Endothelial cell (in vitro differentiated cells): ENCODE results near the gene MAZ. TPM values are rescaled to one million over a fixed set of nuclear protein-coding genes. Genes with fewer than 3 reads are reported as not detected.
"Not testable (repeated sequence)": the region's sequence is repeated elsewhere in the genome, so short reads cannot be mapped to it uniquely, and the experiment has no call there.

Source experiments
- DNase-seq: peaks from one replicate; pipeline ENCODE4 v3.0.0; 2021; ENCODE audit warnings: low spot score
- H3K27ac Mint-ChIP-seq: one replicate; pipeline ENCODE4 v1.8.0; 2021; ENCODE audit warnings: mixed read lengths, inconsistent platforms; ENCODE audit not compliant: unreplicated experiment
- H3K27me3 Mint-ChIP-seq: one replicate; pipeline ENCODE4 v1.8.0; 2021; ENCODE audit warnings: mild to moderate bottlenecking, moderate library complexity, mixed read lengths, inconsistent platforms; ENCODE audit not compliant: unreplicated experiment
- H3K36me3 Mint-ChIP-seq: one replicate; pipeline ENCODE4 v1.8.0; 2021; ENCODE audit warnings: mild to moderate bottlenecking, low read depth, mixed read lengths, inconsistent platforms; ENCODE audit not compliant: unreplicated experiment
- H3K4me1 Mint-ChIP-seq: one replicate; pipeline ENCODE4 v1.8.0; 2021; ENCODE audit warnings: mild to moderate bottlenecking, mixed read lengths, inconsistent platforms; ENCODE audit not compliant: unreplicated experiment
- H3K4me3 Mint-ChIP-seq: one replicate; pipeline ENCODE4 v1.8.0; 2021; ENCODE audit warnings: mild to moderate bottlenecking, mixed read lengths, inconsistent platforms; ENCODE audit not compliant: unreplicated experiment
- H3K9me3 Mint-ChIP-seq: one replicate; pipeline ENCODE4 v1.8.0; 2021; ENCODE audit warnings: mixed read lengths, inconsistent platforms; ENCODE audit not compliant: unreplicated experiment
- CTCF ChIP-seq: fragments of 200-600 bp; sonication (generic); IDR thresholded peaks from one replicate; pipeline ENCODE4 v1.5.0; 2021; ENCODE audit warnings: antibody characterized with exemption; ENCODE audit not compliant: unreplicated experiment
- total RNA-seq: library from RNA; stranded (reverse); fragmentation: NEBNext Ultra II Directional; extraction: Animal tissue kit (Norgen Biotek cat#: 25700); gene quantifications from one replicate; pipeline ENCODE4 v1.2.1, GENCODE V29; 2021; ENCODE audit not compliant: unreplicated experiment

MAZ gene
- total RNA-seq, 1 donor from 2014 or later, result 407 TPM

GRCh38 chr16:29789775-29790182, 16.6 kb upstream of the MAZ start:
- DNase-seq, result no peak
- no peaks in the 10 kb centered on the region for H3K9me3 Mint-ChIP-seq
- H3K27ac Mint-ChIP-seq, result no peak overlapping the region
- peaks cover 10% of the 10 kb centered on the region for H3K27me3 Mint-ChIP-seq
- TF ChIP-seq CTCF, result no peak
- H3K4me1 Mint-ChIP-seq, result peaks cover 13% of the 10 kb centered on the region
- H3K36me3 Mint-ChIP-seq, result peaks cover 7% of the 10 kb centered on the region
- H3K4me3 Mint-ChIP-seq, result peak overlapping the region; percentile 97

GRCh38 chr16:29790183-29790948, 16.0 kb upstream of the MAZ start, which contains the start of gene KIF22:
KIF22 (plus strand) TSS chr16:29790751; CDS start chr16:29790760, 9 bp downstream.
- H3K36me3 Mint-ChIP-seq, result peaks cover 7% of the 10 kb centered on the region
- DNase-seq, result peak; percentile 99
- peaks cover 13% of the 10 kb centered on the region for H3K4me1 Mint-ChIP-seq
- peak; percentile 48 for TF ChIP-seq CTCF
- H3K27me3 Mint-ChIP-seq, result peaks cover 10% of the 10 kb centered on the region
- peak within 1 kb of the TSS; percentile 67 for H3K27ac Mint-ChIP-seq
- peak within 1 kb of the TSS; percentile 97 for H3K4me3 Mint-ChIP-seq
- no peaks in the 10 kb centered on the region for H3K9me3 Mint-ChIP-seq

GRCh38 chr16:29790949-29791844, 15.1 kb upstream of the MAZ start:
- Mint-ChIP-seq H3K4me1 (peaks cover 13% of the 10 kb centered on the region), H3K27ac (peak overlapping the region; percentile 67), H3K9me3 (no peaks in the 10 kb centered on the region), H3K4me3 (peak overlapping the region; percentile 97), H3K36me3 (peaks cover 7% of the 10 kb centered on the region), H3K27me3 (peaks cover 10% of the 10 kb centered on the region)
- TF ChIP-seq CTCF, result no peak
- DNase-seq, result no peak

GRCh38 chr16:29791845-29792807, 14.2 kb upstream of the MAZ start:
- Mint-ChIP-seq H3K27me3 (peaks cover 10% of the 10 kb centered on the region), H3K36me3 (peaks cover 7% of the 10 kb centered on the region), H3K4me3 (peak overlapping the region; percentile 97)

GRCh38 chr16:29793153-29793552, 13.2 kb upstream of the MAZ start:
- peaks cover 10% of the 10 kb centered on the region for H3K27me3 Mint-ChIP-seq
- DNase-seq, H3K27ac Mint-ChIP-seq, H3K9me3 Mint-ChIP-seq: not testable (repeated sequence)
- peak overlapping the region; percentile 68 for H3K4me3 Mint-ChIP-seq
- peaks cover 13% of the 10 kb centered on the region for H3K4me1 Mint-ChIP-seq
- peaks cover 12% of the 10 kb centered on the region for H3K36me3 Mint-ChIP-seq

More at GRCh38 chr16:29791845-29792807, 14.2 kb upstream of the MAZ start:
- Mint-ChIP-seq H3K27ac (peak overlapping the region; percentile 22), H3K9me3 (no peaks in the 10 kb centered on the region), H3K4me1 (peaks cover 13% of the 10 kb centered on the region)
- DNase-seq, result no peak
- no peak for TF ChIP-seq CTCF
